ENCODE results near the gene SEPTIN1.

Gene SEPTIN1, protein sequence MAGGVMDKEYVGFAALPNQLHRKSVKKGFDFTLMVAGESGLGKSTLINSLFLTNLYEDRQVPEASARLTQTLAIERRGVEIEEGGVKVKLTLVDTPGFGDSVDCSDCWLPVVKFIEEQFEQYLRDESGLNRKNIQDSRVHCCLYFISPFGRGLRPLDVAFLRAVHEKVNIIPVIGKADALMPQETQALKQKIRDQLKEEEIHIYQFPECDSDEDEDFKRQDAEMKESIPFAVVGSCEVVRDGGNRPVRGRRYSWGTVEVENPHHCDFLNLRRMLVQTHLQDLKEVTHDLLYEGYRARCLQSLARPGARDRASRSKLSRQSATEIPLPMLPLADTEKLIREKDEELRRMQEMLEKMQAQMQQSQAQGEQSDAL

DNA sequence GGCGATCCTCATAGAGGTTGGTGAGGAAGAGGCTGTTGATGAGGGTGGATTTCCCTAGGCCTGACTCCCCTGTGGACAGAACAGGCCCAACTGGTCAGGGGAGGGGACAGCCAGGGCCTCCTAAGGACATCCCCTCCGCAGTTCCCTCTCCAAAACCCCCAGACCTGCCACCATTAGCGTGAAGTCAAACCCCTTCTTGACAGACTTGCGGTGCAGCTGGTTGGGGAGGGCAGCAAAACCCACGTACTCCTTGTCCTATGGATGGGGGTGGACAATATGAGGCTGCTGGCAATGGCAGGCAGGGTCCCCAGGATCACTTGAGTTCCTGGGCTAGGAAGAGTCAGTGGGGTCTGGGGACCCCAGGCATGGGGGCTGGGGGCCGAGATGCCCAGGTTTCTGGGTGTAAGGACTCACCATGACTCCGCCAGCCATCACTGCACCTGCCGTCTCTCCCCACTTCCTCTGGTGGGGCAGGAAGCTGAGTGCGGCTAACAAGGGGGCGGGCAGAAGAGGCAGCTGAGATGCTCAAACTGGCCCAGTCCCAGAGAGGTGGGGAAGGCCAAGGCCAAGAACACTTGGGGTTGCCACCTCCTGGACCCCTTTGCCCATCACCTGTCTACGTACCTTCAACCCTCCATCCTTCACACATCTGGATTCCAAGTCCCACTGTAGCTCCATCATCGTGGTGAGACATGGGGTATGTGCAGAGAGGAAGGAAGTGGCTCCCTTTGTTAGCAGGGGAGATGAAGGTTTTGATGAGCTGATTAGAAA is at the start of gene SEPTIN1:
TSS of gene SEPTIN1 (minus strand) at position 451 of the 771 bp plus-strand sequence. CDS start at position 432, 19 bp downstream.
- DNase-seq (ENCODE audit: low spot score), result peak; percentile 76
- TF ChIP-seq, protein P1, sequence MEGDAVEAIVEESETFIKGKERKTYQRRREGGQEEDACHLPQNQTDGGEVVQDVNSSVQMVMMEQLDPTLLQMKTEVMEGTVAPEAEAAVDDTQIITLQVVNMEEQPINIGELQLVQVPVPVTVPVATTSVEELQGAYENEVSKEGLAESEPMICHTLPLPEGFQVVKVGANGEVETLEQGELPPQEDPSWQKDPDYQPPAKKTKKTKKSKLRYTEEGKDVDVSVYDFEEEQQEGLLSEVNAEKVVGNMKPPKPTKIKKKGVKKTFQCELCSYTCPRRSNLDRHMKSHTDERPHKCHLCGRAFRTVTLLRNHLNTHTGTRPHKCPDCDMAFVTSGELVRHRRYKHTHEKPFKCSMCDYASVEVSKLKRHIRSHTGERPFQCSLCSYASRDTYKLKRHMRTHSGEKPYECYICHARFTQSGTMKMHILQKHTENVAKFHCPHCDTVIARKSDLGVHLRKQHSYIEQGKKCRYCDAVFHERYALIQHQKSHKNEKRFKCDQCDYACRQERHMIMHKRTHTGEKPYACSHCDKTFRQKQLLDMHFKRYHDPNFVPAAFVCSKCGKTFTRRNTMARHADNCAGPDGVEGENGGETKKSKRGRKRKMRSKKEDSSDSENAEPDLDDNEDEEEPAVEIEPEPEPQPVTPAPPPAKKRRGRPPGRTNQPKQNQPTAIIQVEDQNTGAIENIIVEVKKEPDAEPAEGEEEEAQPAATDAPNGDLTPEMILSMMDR (IDR thresholded peaks at IDR 0.05; ENCODE audit: extremely low read depth, missing control alignments), result no peak

DNA sequence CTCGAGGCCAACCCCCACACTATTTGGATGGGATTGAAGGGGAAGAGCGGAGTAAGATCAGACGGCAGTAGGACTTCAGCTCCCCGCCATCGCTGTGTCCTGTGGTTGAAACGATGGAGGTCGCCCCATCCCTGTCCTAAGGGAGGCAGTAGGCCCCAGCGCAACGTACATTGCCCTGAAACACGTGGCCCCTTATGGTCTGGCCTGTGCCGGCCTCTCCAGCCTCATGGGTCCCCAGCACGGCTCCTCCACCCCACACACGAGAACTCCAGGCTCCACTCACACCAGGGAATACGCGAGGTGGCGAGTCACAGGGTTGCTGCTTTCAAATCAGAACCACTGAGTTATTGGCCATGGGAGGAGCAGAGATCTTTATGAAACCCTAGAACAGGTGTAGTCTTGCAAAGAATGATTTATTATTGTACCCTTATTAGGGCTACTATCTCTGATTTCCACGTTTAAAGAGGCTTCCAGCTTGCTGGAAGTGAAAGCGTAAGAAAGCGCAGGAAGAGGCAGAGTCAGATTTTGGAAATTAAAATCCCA is 48.1 kb upstream of the SEPTIN1 start:
- no peak for DNase-seq (ENCODE audit: low spot score)
- TF ChIP-seq, protein P1 (IDR thresholded peaks at IDR 0.05; ENCODE audit: extremely low read depth, missing control alignments), result no peak

DNA sequence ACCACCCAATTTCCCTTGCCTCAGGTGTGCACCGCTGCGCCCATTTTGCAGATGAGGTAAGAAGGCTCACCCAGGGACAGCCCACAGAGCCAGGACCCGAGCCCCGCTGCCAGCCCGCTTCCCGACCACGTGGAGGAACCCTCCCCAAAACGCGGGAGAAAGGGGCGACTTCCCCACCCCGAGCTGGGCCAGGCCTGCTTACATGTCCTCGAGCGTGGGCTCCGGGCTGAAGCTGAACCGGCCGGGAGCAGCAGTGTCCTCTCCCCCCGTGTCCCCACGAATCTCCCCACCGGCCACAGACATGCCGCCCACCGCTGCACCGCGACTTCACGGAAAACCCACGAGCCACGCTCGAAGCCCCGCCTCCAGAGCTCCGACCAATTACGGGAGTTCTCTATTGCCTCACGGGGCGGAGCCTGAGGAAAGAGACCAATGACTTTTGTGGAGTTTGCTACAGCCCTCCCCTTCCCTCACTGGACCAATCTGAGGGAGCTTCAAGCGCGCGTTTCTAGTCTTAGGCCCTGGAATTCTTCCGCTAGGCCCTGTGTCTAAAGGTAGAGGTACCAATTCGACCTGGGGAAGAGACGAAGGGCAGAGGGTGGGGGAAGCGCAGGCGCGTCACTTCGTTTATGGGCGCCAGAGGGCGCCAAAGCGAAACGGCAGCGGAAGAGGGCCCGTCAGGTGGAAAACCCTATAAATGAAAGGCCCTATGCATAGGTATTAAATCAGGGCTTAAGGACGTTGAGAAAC is 47.5 kb upstream of the SEPTIN1 start, which contains the start of gene DCTPP1:
TSS of gene DCTPP1 (minus strand) at position 353 of the 750 bp plus-strand sequence. CDS start at position 303, 50 bp downstream.
- TF ChIP-seq, protein P1 (IDR thresholded peaks at IDR 0.05; ENCODE audit: extremely low read depth, missing control alignments), result peak; percentile 86
- peak; percentile 93 for DNase-seq (ENCODE audit: low spot score)

DNA sequence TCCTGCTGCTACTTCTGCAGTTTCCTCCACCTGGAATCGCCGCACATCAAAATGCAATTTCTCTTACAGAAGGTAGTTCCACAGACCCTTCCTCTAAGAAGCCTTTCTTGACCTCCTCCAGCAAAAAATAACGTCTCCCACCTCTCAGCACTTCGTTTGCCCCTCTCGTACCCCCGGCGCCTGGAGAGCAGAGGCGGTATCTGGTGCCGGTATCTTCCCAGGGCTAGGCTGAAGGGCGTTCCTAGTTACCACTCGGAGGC is 47.0 kb upstream of the SEPTIN1 start:
- DNase-seq (ENCODE audit: low spot score), result no peak
- TF ChIP-seq, protein P1 (IDR thresholded peaks at IDR 0.05; ENCODE audit: extremely low read depth, missing control alignments), result no peak

DNA sequence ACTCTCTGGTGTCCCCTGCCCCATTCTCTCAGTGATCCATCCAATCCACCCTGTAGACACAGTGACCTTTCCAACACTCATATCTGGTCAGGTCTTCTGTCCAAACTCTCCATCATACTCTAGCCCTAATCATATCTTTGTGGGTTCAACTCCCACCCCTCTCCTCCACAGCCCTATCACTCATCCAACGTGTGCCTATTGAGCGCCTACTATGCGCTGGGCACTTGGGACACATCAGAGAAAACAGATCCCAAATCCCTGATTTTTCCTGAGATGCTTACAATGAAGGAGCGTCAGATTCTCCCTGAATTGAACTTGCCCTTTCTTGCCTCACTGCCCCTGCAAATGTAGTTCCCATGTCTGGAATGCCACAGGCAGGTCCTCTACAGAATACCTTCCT is 45.7 kb upstream of the SEPTIN1 start:
- DNase-seq (ENCODE audit: low spot score), result no peak
- TF ChIP-seq, protein P1 (IDR thresholded peaks at IDR 0.05; ENCODE audit: extremely low read depth, missing control alignments), result no peak

DNA sequence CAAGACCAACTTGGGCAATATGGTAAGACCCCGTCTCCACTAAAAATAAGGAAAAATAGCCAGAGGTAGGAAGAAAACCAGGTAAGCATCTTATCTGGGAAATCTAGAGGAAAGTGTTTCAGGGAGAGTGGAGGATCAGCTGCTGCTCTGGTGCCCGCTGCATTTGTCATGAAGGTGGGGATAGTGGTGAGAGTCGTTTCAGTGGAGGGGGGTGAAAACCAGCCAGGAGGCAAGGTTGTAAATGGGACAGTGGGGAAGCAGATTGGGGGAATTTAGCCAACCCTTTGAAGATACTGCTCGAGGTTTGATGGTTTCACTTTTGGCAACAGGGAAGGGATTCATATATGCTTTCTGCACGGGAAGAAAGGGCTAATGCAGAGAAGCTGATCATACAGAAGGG is 38.6 kb upstream of the SEPTIN1 start:
- no peak for DNase-seq (ENCODE audit: low spot score)
- TF ChIP-seq, protein P1 (IDR thresholded peaks at IDR 0.05; ENCODE audit: extremely low read depth, missing control alignments), result no peak
